A549 (cell line): Measurements from ENCODE around the gene THSD7A. TPM values are rescaled to one million over a fixed set of nuclear protein-coding genes. Genes with fewer than 3 reads are reported as not detected.
A peak's percentile ranks its signal among the peaks of the same experiment; 100 is the strongest.

Source experiments
- ATAC-seq, 2 experiments: fragments of 200-7000 bp in 1 of 2; fragments of >200 bp in 1 of 2; cut with Nextera tagmentation in 1 of 2; cut with Tn5 transposase in 1 of 2; 3 replicates each; pipeline versions ENCODE4 v1.8.0 to v1.9.1; 2018 to 2020; ENCODE audit warnings: mild to moderate bottlenecking in 1 of 2, moderate library complexity in 1 of 2
- CTCF ChIA-PET: fragments of 300-600 bp; sonication (Branson Sonifier 250); formaldehyde crosslinking; extraction: SDS; loops from one replicate; lab custom pipeline; 2021; ENCODE audit warnings: antibody characterized with exemption, inconsistent platforms; lab: Yijun Ruan, JAX
- POLR2A ChIA-PET: fragments of 350-600 bp; formaldehyde crosslinking; extraction: SDS; loops from one replicate; lab custom pipeline; 2021; ENCODE audit warnings: antibody characterized with exemption, inconsistent platforms; lab: Yijun Ruan, JAX
- DNase-seq, 2 experiments: peaks; one replicate each; pipeline versions ENCODE4 v3.0.0 to v3.0.0-alpha.2; 2011 to 2016; ENCODE audit warnings: low read depth in 1 of 2, low spot score in 1 of 2
- FAIRE-seq: peaks from 2 replicates; lab custom pipeline; 2011; peaks lifted over from hg19 to GRCh38; lab: Jason Lieb, UNC
- H3K27ac ChIP-seq, 2 experiments: fragments of >200 bp; sonication (Bioruptor Twin); formaldehyde crosslinking; 3 replicates each; pipeline ENCODE4 v1.5.1; 2016 to 2017
- H3K4me1 ChIP-seq: fragments of >200 bp; sonication (Bioruptor Twin); formaldehyde crosslinking; 3 replicates; pipeline ENCODE4 v1.6.1; 2016
- H3K4me2 ChIP-seq: fragments of >200 bp; sonication (Bioruptor Twin); formaldehyde crosslinking; 3 replicates; pipeline ENCODE4 v1.6.1; 2016
- H3K4me3 ChIP-seq: fragments of >200 bp; sonication (Bioruptor Twin); formaldehyde crosslinking; 3 replicates; pipeline ENCODE4 v1.5.1; 2016
- H3K9me3 ChIP-seq: fragments of >200 bp; sonication (Bioruptor Twin); formaldehyde crosslinking; 3 replicates; pipeline ENCODE4 v1.6.1; 2016
- CBX2 ChIP-seq: fragments of 200-600 bp; sonication (generic); IDR thresholded peaks from 2 replicates; pipeline ENCODE4 v1.6.1; 2016; ENCODE audit warnings: low read depth, mild to moderate bottlenecking, borderline replicate concordance
- CEBPB ChIP-seq, 2 experiments: fragments of >200 bp in 1 of 2; sonication (Bioruptor Twin) in 1 of 2; formaldehyde crosslinking in 1 of 2; IDR thresholded peaks; 2 replicates each; pipeline ENCODE4 v1.6.1; 2012 to 2016
- EHF ChIP-seq: fragments of 250-450 bp; sonication (Bioruptor Pico); IDR thresholded peaks from 2 replicates; pipeline ENCODE4 v1.5.0; 2020; ENCODE audit warnings: mild to moderate bottlenecking
- FOSL2 ChIP-seq, 2 experiments: fragments of 450-650 bp in 1 of 2; fragments of >200 bp in 1 of 2; sonication (Bioruptor Twin) in 1 of 2; formaldehyde crosslinking; IDR thresholded peaks; 2 replicates each; pipeline versions ENCODE4 v1.5.0 to v1.6.1; 2016 to 2020; ENCODE audit warnings: mild to moderate bottlenecking in 1 of 2, moderate library complexity in 1 of 2
- GATA3 ChIP-seq: IDR thresholded peaks from 2 replicates; pipeline ENCODE4 v1.6.1; 2012; ENCODE audit warnings: borderline replicate concordance
- HDAC2 ChIP-seq: fragments of 200-600 bp; sonication (generic); IDR thresholded peaks from 2 replicates; pipeline ENCODE4 v1.6.1; 2016
- HEYL ChIP-seq: fragments of 250-450 bp; sonication (Bioruptor Pico); IDR thresholded peaks from 2 replicates; pipeline ENCODE4 v1.8.0; 2021; ENCODE audit warnings: mild to moderate bottlenecking, moderate library complexity
- HOXB13 ChIP-seq: fragments of 250-450 bp; sonication (Bioruptor Pico); IDR thresholded peaks from 2 replicates; pipeline ENCODE4 v1.5.0; 2020; ENCODE audit warnings: low read depth, mild to moderate bottlenecking, moderate library complexity
- NFE2L2 ChIP-seq: fragments of 150-350 bp; conservative IDR thresholded peaks from 2 replicates; pipeline ENCODE4 v1.6.1; 2014; ENCODE audit warnings: low read length
- NPAS2 ChIP-seq: fragments of 250-450 bp; sonication (Bioruptor Pico); IDR thresholded peaks from 2 replicates; pipeline ENCODE4 v1.8.0; 2022; ENCODE audit warnings: mild to moderate bottlenecking, moderate library complexity, borderline replicate concordance
- RAD21 ChIP-seq, 2 experiments: fragments of >200 bp in 1 of 2; sonication (Bioruptor Twin) in 1 of 2; formaldehyde crosslinking in 1 of 2; IDR thresholded peaks in 1 of 2; conservative IDR thresholded peaks in 1 of 2; 2 replicates in 1 of 2; 3 replicates in 1 of 2; pipeline ENCODE4 v1.6.1; 2012 to 2018; ENCODE audit warnings: inconsistent platforms in 1 of 2
- TP53 ChIP-seq: fragments of 250-450 bp; sonication (Bioruptor Pico); IDR thresholded peaks from 2 replicates; pipeline ENCODE4 v1.5.0; 2021; ENCODE audit warnings: mild to moderate bottlenecking, moderate library complexity
- WGBS: methylation state at CpG from one replicate; pipeline ENCODE4 v1.1.6; 2017; ENCODE audit errors: missing lambda C conversion rate; 5-methylcytosine and 5-hydroxymethylcytosine counted together
- polyA plus RNA-seq, 4 experiments: library from polyadenylated mRNA; depleted of rRNA in 3 of 4; stranded (reverse); fragments of >200 nt; fragmentation: RNase III in 1 of 4; extraction: RNeasy Plus Mini Kit Qiagen cat#74134 plus additional on column Dnase treatment in 1 of 4; gene quantifications; 2 replicates in 3 of 4; 3 replicates in 1 of 4; pipeline ENCODE4 v1.2.3, GENCODE V29; 2011 to 2017
- TF ChIP-seq, protein P1 (sequence below): IDR thresholded peaks from 2 replicates; pipeline ENCODE4 v1.6.1; 2012
- TF ChIP-seq, protein P2 (sequence below): fragments of 250-450 bp; sonication (Bioruptor Pico); IDR thresholded peaks from 2 replicates; pipeline ENCODE4 v1.5.0; 2020; ENCODE audit warnings: low read depth, mild to moderate bottlenecking, moderate library complexity
- TF ChIP-seq, protein P3 (sequence below): fragments of 450-650 bp; IDR thresholded peaks from 2 replicates; pipeline ENCODE4 v1.6.1; 2014; ENCODE audit warnings: antibody characterized with exemption
- TF ChIP-seq, protein P4 (sequence below): fragments of >200 bp; sonication (Bioruptor Twin); formaldehyde crosslinking; IDR thresholded peaks from 3 replicates; pipeline ENCODE4 v1.6.1; 2016
- TF ChIP-seq, protein P5 (sequence below): fragments of >200 bp; sonication (Bioruptor Twin); formaldehyde crosslinking; IDR thresholded peaks from 2 replicates; pipeline ENCODE4 v1.6.1; 2016
- TF ChIP-seq, protein P6 (sequence below): fragments of 150-350 bp; IDR thresholded peaks from 2 replicates; pipeline ENCODE4 v1.6.1; 2014; ENCODE audit warnings: low read depth, mild to moderate bottlenecking, low read length

Gene THSD7A
- polyA plus RNA-seq, 2 of the 4 experiments (the other 2 are of a cell fraction), result 5.7 to 11.8 TPM

DNA sequence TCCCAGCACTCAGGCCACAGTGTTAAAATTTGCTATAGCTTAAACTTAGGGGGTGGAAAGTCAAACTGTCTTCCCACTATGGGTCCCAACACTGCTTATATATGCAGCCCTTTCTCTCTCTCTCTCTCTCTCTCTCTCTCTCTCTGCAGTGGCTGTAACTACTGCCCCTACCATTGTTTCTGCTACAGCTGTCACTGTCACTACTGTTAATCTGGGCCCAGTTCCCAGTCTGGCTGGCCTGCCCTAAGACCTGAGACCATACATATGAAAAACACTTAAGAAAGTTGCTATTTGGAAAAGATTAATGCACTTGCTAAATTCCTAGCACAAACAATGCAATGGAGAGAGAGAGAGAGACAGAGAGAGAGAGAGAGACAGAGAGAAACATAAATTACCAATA lies 78.6 kb downstream of the THSD7A start:
- Histone ChIP-seq H3K4me3 (no peak overlapping the region), H3K27ac (peak overlapping the region; percentile 77 to 78), H3K9me3 (no peaks in the 10 kb centered on the region), H3K4me2 (peak overlapping the region; percentile 66; the same call in 2 of the 3 replicates), H3K4me1 (peaks cover 65% of the 10 kb centered on the region)
- CTCF ChIA-PET, result interaction anchor here (0.6 kb wide), 1 partner anchor 1795 kb away, joined by 3 read pairs; no protein-coding TSS in a partner anchor
- no peak for TF ChIP-seq HEYL (CRISPR knock-in tag)
- TF ChIP-seq NPAS2 (CRISPR knock-in tag), result no peak
- FAIRE-seq (no peak), ATAC-seq (no peak), DNase-seq (no peak)
- POLR2A ChIA-PET, result no interaction called here

DNA sequence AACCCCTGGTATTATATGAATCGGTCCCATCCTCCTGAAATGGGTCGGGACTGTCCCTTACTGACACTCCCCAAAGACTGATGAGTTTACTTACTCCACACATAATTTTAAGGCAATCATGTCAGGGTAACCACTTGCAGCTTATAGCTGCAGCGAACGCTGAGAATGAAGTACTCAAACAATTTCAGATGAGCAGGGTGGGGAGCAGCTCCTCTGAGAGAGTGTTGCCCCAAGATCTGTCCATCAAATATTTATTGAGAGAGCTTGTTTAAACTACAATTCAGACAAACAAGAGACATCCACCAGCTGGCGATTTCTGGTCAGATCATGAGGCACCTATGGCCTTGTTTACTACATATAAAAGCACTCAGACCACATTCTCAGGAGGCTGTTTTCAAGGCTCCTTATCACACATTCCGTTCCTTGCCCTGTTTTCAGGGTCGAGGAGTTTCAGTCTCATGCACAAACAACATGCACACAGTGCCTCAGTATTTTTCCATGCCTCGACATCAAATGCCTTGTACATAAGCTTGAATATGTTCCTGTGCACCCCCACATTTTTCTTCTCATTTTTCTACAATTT lies 80.1 kb downstream of the THSD7A start:
- POLR2A ChIA-PET, result no interaction called here
- H3K4me2 ChIP-seq, result peak overlapping the region; percentile 66
- peak overlapping the region; percentile 77 to 81 for H3K27ac ChIP-seq
- ATAC-seq (peak; percentile 62 to 78), DNase-seq (peak in 1 of 2 experiments; percentile 88), FAIRE-seq (peak; percentile 46)
- peaks cover 50% of the 10 kb centered on the region for H3K4me1 ChIP-seq
- TF ChIP-seq HDAC2, result no peak
- peak; percentile 90 for TF ChIP-seq GATA3
- TF ChIP-seq, protein P1, sequence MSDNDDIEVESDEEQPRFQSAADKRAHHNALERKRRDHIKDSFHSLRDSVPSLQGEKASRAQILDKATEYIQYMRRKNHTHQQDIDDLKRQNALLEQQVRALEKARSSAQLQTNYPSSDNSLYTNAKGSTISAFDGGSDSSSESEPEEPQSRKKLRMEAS, result peak; percentile 40; the same call in 1 of the 2 replicates
- WGBS, result 17% methylated on average over 8 of the region's 8 CpGs
- H3K4me3 ChIP-seq, result peak overlapping the region; percentile 28; the same call in 2 of the 3 replicates
- CTCF ChIA-PET, result no interaction called here
- H3K9me3 ChIP-seq, result no peaks in the 10 kb centered on the region

DNA sequence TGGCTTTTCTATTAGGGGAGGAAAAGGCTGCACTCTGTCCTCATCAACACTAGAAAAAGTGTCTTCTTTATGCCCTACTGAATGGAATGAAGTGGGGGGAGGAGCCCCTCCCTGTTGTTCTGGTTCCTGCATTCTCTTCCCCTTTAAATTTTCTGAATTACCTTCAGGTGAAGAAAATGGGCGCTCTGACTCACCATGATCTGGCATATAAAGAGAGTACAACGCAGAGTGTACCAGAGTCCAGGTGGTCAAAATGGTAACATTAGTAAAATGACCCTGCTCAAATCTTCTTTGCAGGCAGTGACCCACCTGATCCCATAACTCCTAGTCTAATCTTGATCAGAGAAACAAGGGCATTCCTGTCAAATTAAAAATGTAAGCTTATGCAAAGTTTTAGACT lies 80.7 kb downstream of the THSD7A start:
- POLR2A ChIA-PET, result no interaction called here
- Histone ChIP-seq H3K4me3 (peak overlapping the region; percentile 28; the same call in 2 of the 3 replicates), H3K9me3 (no peaks in the 10 kb centered on the region), H3K27ac (peak overlapping the region; percentile 77 to 81), H3K4me2 (peak overlapping the region; percentile 66)
- DNase-seq (peak in 1 of 2 experiments; percentile 73), ATAC-seq (peak; percentile 73 to 77)
- 6% methylated on average over 2 of the region's 2 CpGs for WGBS
- 0 out of 2 replicates have a peak, but pooled peaks have one; percentile 20 for TF ChIP-seq NFE2L2
- TF ChIP-seq FOSL2 (IDR thresholded peaks at IDR 0.05), result no peak
- TF ChIP-seq FOSL2 (CRISPR knock-in tag; IDR thresholded peaks at IDR 0.05), result peak; percentile 42; the same call in 1 of the 2 replicates
- no peak for TF ChIP-seq CEBPB (IDR thresholded peaks at IDR 0.05)
- TF ChIP-seq RAD21 (conservative IDR thresholded peaks at IDR 0.05 in 1 of 2, IDR thresholded peaks at IDR 0.05 in 1 of 2), result no peak; a peak in 1 of 5 replicates
- TF ChIP-seq, all 56 proteins: peak for 2
- peaks cover 49% of the 10 kb centered on the region for H3K4me1 ChIP-seq
- CTCF ChIA-PET, result no interaction called here
- no peak for FAIRE-seq

DNA sequence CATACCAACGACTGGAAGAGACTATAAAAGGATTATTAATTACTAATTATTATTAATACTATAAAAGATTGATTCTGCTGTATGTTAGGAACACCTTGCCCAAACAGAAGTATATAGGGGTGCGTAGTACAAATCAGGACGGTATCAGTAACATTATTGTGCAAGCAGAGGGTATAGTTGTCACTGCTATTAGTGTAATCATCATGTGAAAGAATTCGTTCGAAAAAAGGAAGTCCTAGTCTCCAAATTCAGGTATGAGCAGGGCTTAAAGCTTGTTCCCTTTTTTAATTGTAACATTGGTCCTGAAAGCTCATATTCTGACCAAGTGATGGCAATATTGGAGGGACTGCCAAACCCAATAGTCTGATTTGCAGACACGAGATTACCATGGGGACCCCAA lies 81.8 kb downstream of the THSD7A start:
- ChIA-PET POLR2A (no interaction called here), CTCF (no interaction called here)
- TF ChIP-seq, protein P2, sequence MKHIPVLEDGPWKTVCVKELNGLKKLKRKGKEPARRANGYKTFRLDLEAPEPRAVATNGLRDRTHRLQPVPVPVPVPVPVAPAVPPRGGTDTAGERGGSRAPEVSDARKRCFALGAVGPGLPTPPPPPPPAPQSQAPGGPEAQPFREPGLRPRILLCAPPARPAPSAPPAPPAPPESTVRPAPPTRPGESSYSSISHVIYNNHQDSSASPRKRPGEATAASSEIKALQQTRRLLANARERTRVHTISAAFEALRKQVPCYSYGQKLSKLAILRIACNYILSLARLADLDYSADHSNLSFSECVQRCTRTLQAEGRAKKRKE (CRISPR knock-in tag), result no peak
- TF ChIP-seq TP53 (no peak), HDAC2 (no peak), HOXB13 (CRISPR knock-in tag) (no peak), EHF (CRISPR knock-in tag) (no peak), CBX2 (no peak), CEBPB (IDR thresholded peaks at IDR 0.05) (no peak)
- TF ChIP-seq, protein P3, sequence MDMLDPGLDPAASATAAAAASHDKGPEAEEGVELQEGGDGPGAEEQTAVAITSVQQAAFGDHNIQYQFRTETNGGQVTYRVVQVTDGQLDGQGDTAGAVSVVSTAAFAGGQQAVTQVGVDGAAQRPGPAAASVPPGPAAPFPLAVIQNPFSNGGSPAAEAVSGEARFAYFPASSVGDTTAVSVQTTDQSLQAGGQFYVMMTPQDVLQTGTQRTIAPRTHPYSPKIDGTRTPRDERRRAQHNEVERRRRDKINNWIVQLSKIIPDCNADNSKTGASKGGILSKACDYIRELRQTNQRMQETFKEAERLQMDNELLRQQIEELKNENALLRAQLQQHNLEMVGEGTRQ, result no peak
- TF ChIP-seq, protein P4, sequence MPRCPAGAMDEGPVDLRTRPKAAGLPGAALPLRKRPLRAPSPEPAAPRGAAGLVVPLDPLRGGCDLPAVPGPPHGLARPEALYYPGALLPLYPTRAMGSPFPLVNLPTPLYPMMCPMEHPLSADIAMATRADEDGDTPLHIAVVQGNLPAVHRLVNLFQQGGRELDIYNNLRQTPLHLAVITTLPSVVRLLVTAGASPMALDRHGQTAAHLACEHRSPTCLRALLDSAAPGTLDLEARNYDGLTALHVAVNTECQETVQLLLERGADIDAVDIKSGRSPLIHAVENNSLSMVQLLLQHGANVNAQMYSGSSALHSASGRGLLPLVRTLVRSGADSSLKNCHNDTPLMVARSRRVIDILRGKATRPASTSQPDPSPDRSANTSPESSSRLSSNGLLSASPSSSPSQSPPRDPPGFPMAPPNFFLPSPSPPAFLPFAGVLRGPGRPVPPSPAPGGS, result no peak
- TF ChIP-seq, protein P5, sequence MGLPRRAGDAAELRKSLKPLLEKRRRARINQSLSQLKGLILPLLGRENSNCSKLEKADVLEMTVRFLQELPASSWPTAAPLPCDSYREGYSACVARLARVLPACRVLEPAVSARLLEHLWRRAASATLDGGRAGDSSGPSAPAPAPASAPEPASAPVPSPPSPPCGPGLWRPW, result no peak
- TF ChIP-seq, protein P6, sequence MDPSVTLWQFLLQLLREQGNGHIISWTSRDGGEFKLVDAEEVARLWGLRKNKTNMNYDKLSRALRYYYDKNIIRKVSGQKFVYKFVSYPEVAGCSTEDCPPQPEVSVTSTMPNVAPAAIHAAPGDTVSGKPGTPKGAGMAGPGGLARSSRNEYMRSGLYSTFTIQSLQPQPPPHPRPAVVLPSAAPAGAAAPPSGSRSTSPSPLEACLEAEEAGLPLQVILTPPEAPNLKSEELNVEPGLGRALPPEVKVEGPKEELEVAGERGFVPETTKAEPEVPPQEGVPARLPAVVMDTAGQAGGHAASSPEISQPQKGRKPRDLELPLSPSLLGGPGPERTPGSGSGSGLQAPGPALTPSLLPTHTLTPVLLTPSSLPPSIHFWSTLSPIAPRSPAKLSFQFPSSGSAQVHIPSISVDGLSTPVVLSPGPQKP, result no peak
- Histone ChIP-seq H3K9me3 (no peaks in the 10 kb centered on the region), H3K4me1 (peaks cover 45% of the 10 kb centered on the region), H3K27ac (peak overlapping the region; percentile 77 to 81), H3K4me2 (peak overlapping the region; percentile 66), H3K4me3 (peak overlapping the region; percentile 28; the same call in 2 of the 3 replicates)
- no peak for DNase-seq
- no peak for FAIRE-seq
- WGBS, result 60% methylated on average over 6 of the region's 6 CpGs
- no peak for ATAC-seq
